Right atrium auricular region (tissue), 2 donors: Measurements from ENCODE around the gene RAB38. TPM values are rescaled to one million over a fixed set of nuclear protein-coding genes. Genes with fewer than 3 reads are reported as not detected.

ENCODE experiments used
- DNase-seq: peaks from one replicate; pipeline ENCODE4 v3.0.0-alpha.2; 2019; ENCODE audit warnings: low spot score
- H3K27ac ChIP-seq, 2 donors: fragments of 200-600 bp; sonication (generic); 1 replicate in 1 of 2; 2 replicates in 1 of 2; pipeline ENCODE4 v1.5.1; 2016 to 2019
- H3K27me3 ChIP-seq, 2 donors: fragments of 200-600 bp; sonication (generic); one replicate each; pipeline versions ENCODE4 v1.5.1 to v1.6.0; 2017 to 2019
- H3K36me3 ChIP-seq: fragments of 200-600 bp; sonication (generic); one replicate; pipeline ENCODE4 v1.5.1; 2016
- H3K4me1 ChIP-seq, 2 donors: fragments of 200-600 bp; sonication (generic); one replicate each; pipeline versions ENCODE4 v1.5.1 to v1.6.0; 2017 to 2019
- H3K4me3 ChIP-seq, 2 donors: fragments of 200-600 bp; sonication (generic); 1 replicate in 1 of 2; 2 replicates in 1 of 2; pipeline ENCODE4 v1.5.1; 2017 to 2019; ENCODE audit warnings: mild to moderate bottlenecking in 1 of 2, moderate library complexity in 1 of 2
- H3K9me3 ChIP-seq, 2 donors: fragments of 200-600 bp; sonication (generic); one replicate each; pipeline ENCODE4 v1.5.1; 2019
- CTCF ChIP-seq, 2 donors: fragments of 200-600 bp; sonication (generic); IDR thresholded peaks; one replicate each; pipeline ENCODE4 v1.5.1; 2019; ENCODE audit warnings: antibody characterized with exemption in 2 of 2
- total RNA-seq, 2 donors: library from RNA; depleted of rRNA; stranded (reverse); fragments of >200 nt; gene quantifications; one replicate each; pipeline ENCODE4 v1.1.0, GENCODE V29; 2016

RAB38 gene
- 1 to 10 TPM; 1.4 to 1.6 TPM for total RNA-seq

DNA sequence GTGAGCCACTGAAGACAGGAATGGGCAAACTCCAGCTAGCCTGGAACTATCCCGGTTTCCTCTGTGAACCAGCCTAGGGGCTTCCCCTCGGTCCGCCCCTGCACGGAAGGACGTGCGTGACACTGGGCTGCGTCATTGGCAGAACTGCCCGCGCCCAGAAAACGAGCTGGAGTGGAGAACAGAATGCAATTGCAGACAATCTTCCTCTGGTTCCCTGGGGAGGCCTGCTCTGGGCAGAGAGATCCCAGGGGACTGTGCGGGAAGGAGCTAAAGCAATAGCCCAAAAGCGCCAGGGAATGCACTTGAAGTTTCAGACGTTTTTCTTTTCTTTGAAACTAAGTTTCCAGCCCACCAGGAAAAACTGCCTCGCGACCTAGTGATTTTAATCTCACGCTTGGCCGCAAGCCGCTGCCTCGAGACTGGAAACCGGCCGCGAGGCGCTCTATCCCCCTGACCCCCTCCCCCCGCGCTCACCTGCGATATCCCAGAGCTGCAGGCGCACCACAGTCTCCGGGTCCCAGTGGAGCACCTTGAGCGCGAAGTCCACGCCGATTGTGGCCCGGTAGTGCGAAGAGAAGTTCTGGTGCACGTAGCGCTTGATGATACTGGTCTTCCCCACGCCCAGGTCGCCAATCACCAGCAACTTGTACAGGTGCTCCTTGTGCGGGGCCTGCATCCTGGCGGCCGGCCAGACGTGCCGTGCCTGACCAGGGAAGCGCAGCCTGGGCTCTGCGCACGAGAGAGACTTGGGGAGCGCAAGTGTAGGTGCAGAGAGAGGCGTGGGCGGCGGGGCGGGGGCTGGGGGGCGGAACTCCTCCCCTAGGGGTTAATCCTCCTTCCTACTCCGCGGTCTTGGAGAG is at the start of gene RAB38:
TSS of gene RAB38 (minus strand) at position 735 of the 860 bp plus-strand sequence. CDS start at position 676, 59 bp downstream.
- Histone ChIP-seq H3K4me3 (peak within 1 kb of the TSS; percentile 27 to 52), H3K9me3 (no peaks in the 10 kb centered on the region), H3K27ac (peak within 1 kb of the TSS in 1 of 2 donors; percentile 33), H3K36me3 (no peaks in the 10 kb centered on the region), H3K4me1 (peaks cover 0 to 11% of the 10 kb centered on the region in 2 donors), H3K27me3 (no peaks in the 10 kb centered on the region)
- peak; percentile 79 for DNase-seq
- TF ChIP-seq CTCF (IDR thresholded peaks at IDR 0.05), result no peak

- no peak overlapping the region for H3K27ac ChIP-seq
- H3K36me3 ChIP-seq, result no peaks in the 10 kb centered on the region
- H3K27me3 ChIP-seq, result no peaks in the 10 kb centered on the region
- DNase-seq, result no peak
- no peaks in the 10 kb centered on the region for H3K4me1 ChIP-seq
- H3K9me3 ChIP-seq, result no peaks in the 10 kb centered on the region
- H3K4me3 ChIP-seq, result no peak overlapping the region
- TF ChIP-seq CTCF (IDR thresholded peaks at IDR 0.05), result no peak
Observed at GRCh38 chr11:88213406-88213805, 38.2 kb upstream of the RAB38 start.

DNA sequence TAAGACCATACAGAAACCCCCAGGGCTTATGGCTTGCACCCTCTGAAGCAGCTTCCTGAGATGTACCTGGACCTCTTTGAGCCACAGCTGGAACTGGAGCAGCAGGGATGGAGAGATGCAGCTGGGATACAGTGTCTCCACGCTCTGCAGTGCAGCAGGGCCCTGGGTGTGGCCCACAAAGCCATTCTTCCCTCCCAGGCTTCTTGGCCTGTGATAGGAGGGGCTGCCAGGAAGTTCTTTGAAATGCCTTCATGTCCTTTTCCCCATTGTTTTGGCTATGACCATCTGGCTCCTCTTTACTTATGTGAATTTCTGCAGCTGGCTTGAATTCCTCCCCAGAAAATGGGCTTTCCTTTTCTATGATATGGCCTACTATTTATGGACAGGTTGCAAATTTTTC is 37.1 kb upstream of the RAB38 start:
- no peak for TF ChIP-seq CTCF (IDR thresholded peaks at IDR 0.05)
- Histone ChIP-seq H3K4me1 (no peaks in the 10 kb centered on the region), H3K36me3 (no peaks in the 10 kb centered on the region), H3K27me3 (no peaks in the 10 kb centered on the region), H3K4me3 (no peak overlapping the region), H3K9me3 (no peaks in the 10 kb centered on the region), H3K27ac (no peak overlapping the region)
- no peak for DNase-seq

DNA sequence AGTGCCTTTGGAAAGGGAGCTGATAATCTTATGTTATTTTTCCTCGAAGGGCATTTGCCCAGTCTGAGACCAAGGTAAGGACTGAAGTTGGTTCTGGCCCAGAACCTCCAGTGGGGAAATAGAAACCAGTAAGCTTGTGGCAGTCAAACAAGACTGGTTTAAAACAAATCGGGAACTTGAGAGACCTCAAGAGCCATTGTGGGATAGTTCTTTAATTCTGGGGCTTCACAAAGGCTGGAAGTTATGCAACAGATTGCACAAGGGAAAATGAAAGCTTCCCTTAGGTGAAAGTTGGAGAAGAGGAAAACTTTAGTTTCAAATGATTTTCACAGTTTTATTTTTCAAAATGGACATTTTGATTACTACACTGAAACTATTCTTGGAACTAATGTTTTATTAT is 33.5 kb upstream of the RAB38 start:
- TF ChIP-seq CTCF (IDR thresholded peaks at IDR 0.05), result no peak
- DNase-seq, result no peak
- Histone ChIP-seq H3K4me1 (no peaks in the 10 kb centered on the region), H3K27ac (no peak overlapping the region), H3K4me3 (no peak overlapping the region), H3K9me3 (no peaks in the 10 kb centered on the region), H3K36me3 (no peaks in the 10 kb centered on the region), H3K27me3 (no peaks in the 10 kb centered on the region)

- no peak overlapping the region for H3K4me3 ChIP-seq
- H3K9me3 ChIP-seq, result no peaks in the 10 kb centered on the region
- H3K27ac ChIP-seq, result no peak overlapping the region
- H3K36me3 ChIP-seq, result no peaks in the 10 kb centered on the region
- no peaks in the 10 kb centered on the region for H3K27me3 ChIP-seq
- DNase-seq, result no peak
- H3K4me1 ChIP-seq, result no peaks in the 10 kb centered on the region
- TF ChIP-seq CTCF (IDR thresholded peaks at IDR 0.05), result no peak
Observed at GRCh38 chr11:88206751-88207150, 31.5 kb upstream of the RAB38 start.
